Neural cell (in vitro differentiated cells): Measurements from ENCODE around the gene PBX1. TPM values are rescaled to one million over a fixed set of nuclear protein-coding genes. Genes with fewer than 3 reads are reported as not detected.
A peak's percentile ranks its signal among the peaks of the same experiment; 100 is the strongest.
"Not testable (repeated sequence)": the region's sequence is repeated elsewhere in the genome, so short reads cannot be mapped to it uniquely, and the experiment has no call there.

Source experiments
- H2AFZ ChIP-seq: fragments of 200-600, 300-800 bp; sonication (generic), shearing (Covaris generic); 2 replicates; pipeline ENCODE4 v1.6.0; 2014; ENCODE audit warnings: low read depth, mild to moderate bottlenecking, antibody characterized with exemption, low read length, moderate library complexity
- H3F3A ChIP-seq: fragments of 200-600 bp; shearing (Covaris generic); 2 replicates; pipeline ENCODE4 v1.6.1; 2016; ENCODE audit warnings: mild to moderate bottlenecking, moderate library complexity, mixed read lengths, antibody characterized with exemption, low read length; ENCODE audit not compliant: insufficient read depth, poor library complexity, severe bottlenecking
- H3K27ac ChIP-seq: fragments of 200-600, 300-800 bp; sonication (generic), shearing (Covaris generic); 2 replicates; pipeline ENCODE4 v1.5.1; 2014; ENCODE audit warnings: mild to moderate bottlenecking, low read length, moderate library complexity
- H3K27me3 ChIP-seq: fragments of 300-800, 200-600 bp; sonication (generic), shearing (Covaris generic); 2 replicates; pipeline ENCODE4 v1.6.0; 2014; ENCODE audit warnings: mild to moderate bottlenecking, low read depth, low read length, moderate library complexity; ENCODE audit not compliant: insufficient read depth
- H3K36me3 ChIP-seq: fragments of 300-800, 200-600 bp; sonication (generic), shearing (Covaris generic); 2 replicates; pipeline ENCODE4 v1.5.1; 2014; ENCODE audit warnings: mild to moderate bottlenecking, antibody characterized with exemption, low read length, moderate library complexity; ENCODE audit not compliant: insufficient read depth
- H3K4me2 ChIP-seq: fragments of 300-800, 200-600 bp; sonication (generic), shearing (Covaris generic); 2 replicates; pipeline ENCODE4 v1.6.0; 2014; ENCODE audit warnings: mild to moderate bottlenecking, low read length
- H3K4me3 ChIP-seq: fragments of 300-800, 200-600 bp; sonication (generic), shearing (Covaris generic); 2 replicates; pipeline ENCODE4 v1.5.1; 2014; ENCODE audit warnings: mild to moderate bottlenecking, low read length, moderate library complexity
- H3K79me2 ChIP-seq: fragments of 200-600 bp; shearing (Covaris generic); replicated peaks from 2 replicates; pipeline ENCODE4 v1.6.0; 2014; ENCODE audit warnings: mild to moderate bottlenecking, low read length, moderate library complexity; ENCODE audit not compliant: insufficient read depth
- H3K9ac ChIP-seq: fragments of 300-800, 200-600 bp; sonication (generic), shearing (Covaris generic); 2 replicates; pipeline ENCODE4 v1.6.1; 2016; ENCODE audit warnings: mild to moderate bottlenecking, low read length, mixed read lengths
- H3K9me2 ChIP-seq: fragments of 200-600 bp; shearing (Covaris generic); 2 replicates; pipeline ENCODE4 v1.6.1; 2016; ENCODE audit warnings: mild to moderate bottlenecking, low read length, mixed read lengths; ENCODE audit not compliant: insufficient read depth
- H3K9me3 ChIP-seq: fragments of 200-600, 300-800 bp; sonication (generic), shearing (Covaris generic); 2 replicates; pipeline ENCODE4 v1.6.1; 2016; ENCODE audit warnings: mild to moderate bottlenecking, mixed run types, low read length, moderate library complexity, mixed read lengths
- H4K20me1 ChIP-seq: fragments of 200-600 bp; shearing (Covaris generic); 2 replicates; pipeline ENCODE4 v1.6.1; 2016; ENCODE audit warnings: mild to moderate bottlenecking, mixed run types; ENCODE audit not compliant: insufficient read depth
- EP300 ChIP-seq: fragments of 450-650 bp; conservative IDR thresholded peaks from 2 replicates; pipeline ENCODE4 v1.6.1; 2014; ENCODE audit warnings: antibody characterized with exemption, mild to moderate bottlenecking, moderate library complexity; ENCODE audit not compliant: poor library complexity, severe bottlenecking
- EZH2 ChIP-seq: fragments of 200-600, 300-800 bp; shearing (Covaris generic), sonication (generic); IDR thresholded peaks from 2 replicates; pipeline ENCODE4 v1.6.1; 2014; ENCODE audit warnings: antibody characterized with exemption, low read length, borderline replicate concordance, mild to moderate bottlenecking; ENCODE audit not compliant: insufficient read depth, poor library complexity, severe bottlenecking
- MXI1 ChIP-seq: fragments of 450-650 bp; conservative IDR thresholded peaks from 2 replicates; pipeline ENCODE4 v1.6.1; 2014; ENCODE audit warnings: antibody characterized with exemption, mild to moderate bottlenecking; ENCODE audit not compliant: poor library complexity, severe bottlenecking
- POLR2AphosphoS5 ChIP-seq: IDR thresholded peaks from 2 replicates; pipeline ENCODE4 v1.6.1; 2012
- RAD21 ChIP-seq: fragments of 450-650 bp; conservative IDR thresholded peaks from 2 replicates; pipeline ENCODE4 v1.6.1; 2014; ENCODE audit warnings: antibody characterized with exemption, mild to moderate bottlenecking, moderate library complexity
- SMC3 ChIP-seq: fragments of 450-650 bp; conservative IDR thresholded peaks from 2 replicates; pipeline ENCODE4 v1.6.1; 2014; ENCODE audit warnings: antibody characterized with exemption, mild to moderate bottlenecking, moderate library complexity; ENCODE audit not compliant: poor library complexity
- TAF1 ChIP-seq: IDR thresholded peaks from 2 replicates; pipeline ENCODE4 v1.6.1; 2012; ENCODE audit warnings: low read depth
- polyA plus RNA-seq: library from polyadenylated mRNA; depleted of rRNA; stranded (reverse); fragments of >200 nt; gene quantifications from 2 replicates; pipeline ENCODE4 v1.2.3, GENCODE V29; 2014
- TF ChIP-seq, protein P1 (sequence below): IDR thresholded peaks from 2 replicates; pipeline ENCODE4 v1.6.1; 2012; ENCODE audit warnings: borderline replicate concordance
- TF ChIP-seq, protein P2 (sequence below): fragments of 450-650 bp; IDR thresholded peaks from 2 replicates; pipeline ENCODE4 v1.5.1; 2014; ENCODE audit warnings: antibody characterized with exemption, mild to moderate bottlenecking, moderate library complexity; ENCODE audit not compliant: poor library complexity, severe bottlenecking

PBX1 gene
- polyA plus RNA-seq, 1 donor from 2014 or later = 42.4 TPM

DNA sequence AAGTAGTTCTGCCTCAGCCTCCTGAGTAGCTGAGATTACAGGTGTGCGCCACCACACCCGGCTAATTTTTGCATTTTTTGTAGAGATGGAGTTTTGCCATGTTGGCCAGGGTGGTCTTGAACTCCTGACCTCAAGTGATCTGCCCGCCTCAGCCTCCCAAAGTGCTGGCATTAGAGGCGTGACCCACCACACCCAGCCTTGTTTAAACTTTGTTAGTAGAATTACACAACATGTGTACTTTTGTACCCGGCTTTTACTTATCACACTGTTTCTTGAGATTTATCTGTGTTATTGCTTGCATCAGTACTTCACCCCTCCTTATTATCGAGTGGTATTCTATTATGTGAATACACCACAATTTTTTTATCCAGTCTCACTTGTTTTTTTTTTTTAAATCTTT, 94.0 kb downstream of the PBX1 start:
- not testable (repeated sequence) for H3K27me3 ChIP-seq, H3K4me2 ChIP-seq, H4K20me1 ChIP-seq, H3K9ac ChIP-seq, H3K36me3 ChIP-seq, H3K9me3 ChIP-seq, H2AFZ ChIP-seq, H3F3A ChIP-seq, H3K27ac ChIP-seq, H3K4me3 ChIP-seq, H3K9me2 ChIP-seq
- peaks cover 72% of the 10 kb centered on the region for H3K79me2 ChIP-seq

- Histone ChIP-seq H3K9me3 (no peaks in the 10 kb centered on the region), H3K79me2 (peaks cover 72% of the 10 kb centered on the region), H3K36me3 (no peaks in the 10 kb centered on the region), H3K4me2 (no peak overlapping the region), H3K9ac (no peak overlapping the region), H3K27ac (peak overlapping the region; percentile 11), H3K9me2 (no peaks in the 10 kb centered on the region), H3K27me3 (no peaks in the 10 kb centered on the region), H3K4me3 (no peak overlapping the region), H3F3A (peaks cover 9% of the 10 kb centered on the region), H4K20me1 (no peaks in the 10 kb centered on the region), H2AFZ (no peak overlapping the region)
- TF ChIP-seq EP300 = no peak
- TF ChIP-seq TAF1 = no peak
- TF ChIP-seq, protein P1, sequence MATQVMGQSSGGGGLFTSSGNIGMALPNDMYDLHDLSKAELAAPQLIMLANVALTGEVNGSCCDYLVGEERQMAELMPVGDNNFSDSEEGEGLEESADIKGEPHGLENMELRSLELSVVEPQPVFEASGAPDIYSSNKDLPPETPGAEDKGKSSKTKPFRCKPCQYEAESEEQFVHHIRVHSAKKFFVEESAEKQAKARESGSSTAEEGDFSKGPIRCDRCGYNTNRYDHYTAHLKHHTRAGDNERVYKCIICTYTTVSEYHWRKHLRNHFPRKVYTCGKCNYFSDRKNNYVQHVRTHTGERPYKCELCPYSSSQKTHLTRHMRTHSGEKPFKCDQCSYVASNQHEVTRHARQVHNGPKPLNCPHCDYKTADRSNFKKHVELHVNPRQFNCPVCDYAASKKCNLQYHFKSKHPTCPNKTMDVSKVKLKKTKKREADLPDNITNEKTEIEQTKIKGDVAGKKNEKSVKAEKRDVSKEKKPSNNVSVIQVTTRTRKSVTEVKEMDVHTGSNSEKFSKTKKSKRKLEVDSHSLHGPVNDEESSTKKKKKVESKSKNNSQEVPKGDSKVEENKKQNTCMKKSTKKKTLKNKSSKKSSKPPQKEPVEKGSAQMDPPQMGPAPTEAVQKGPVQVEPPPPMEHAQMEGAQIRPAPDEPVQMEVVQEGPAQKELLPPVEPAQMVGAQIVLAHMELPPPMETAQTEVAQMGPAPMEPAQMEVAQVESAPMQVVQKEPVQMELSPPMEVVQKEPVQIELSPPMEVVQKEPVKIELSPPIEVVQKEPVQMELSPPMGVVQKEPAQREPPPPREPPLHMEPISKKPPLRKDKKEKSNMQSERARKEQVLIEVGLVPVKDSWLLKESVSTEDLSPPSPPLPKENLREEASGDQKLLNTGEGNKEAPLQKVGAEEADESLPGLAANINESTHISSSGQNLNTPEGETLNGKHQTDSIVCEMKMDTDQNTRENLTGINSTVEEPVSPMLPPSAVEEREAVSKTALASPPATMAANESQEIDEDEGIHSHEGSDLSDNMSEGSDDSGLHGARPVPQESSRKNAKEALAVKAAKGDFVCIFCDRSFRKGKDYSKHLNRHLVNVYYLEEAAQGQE = no peak
- TF ChIP-seq MXI1 = no peak
- TF ChIP-seq RAD21 = no peak
Observed at GRCh38 chr1:164653705-164654104, 94.7 kb downstream of the PBX1 start.

DNA sequence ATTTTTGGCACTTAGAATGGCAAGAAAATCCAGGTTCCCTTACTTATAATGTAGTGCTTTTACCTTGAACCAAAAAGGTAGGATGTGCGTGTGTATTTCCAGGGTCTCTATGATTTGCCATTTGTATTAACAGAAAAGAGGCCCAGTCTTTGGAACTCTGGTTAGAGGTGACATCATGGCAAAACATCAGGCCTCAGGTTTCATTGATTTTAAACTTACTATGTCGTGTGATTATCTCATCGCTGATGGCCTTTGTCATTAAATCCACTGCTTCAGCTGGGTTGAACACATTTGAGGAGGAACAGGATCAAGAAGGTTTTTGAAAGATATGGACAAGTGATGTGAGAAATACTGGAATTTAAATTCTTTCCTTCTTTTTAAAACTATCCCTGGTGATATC, 95.2 kb downstream of the PBX1 start:
- Histone ChIP-seq H3K79me2 (peaks cover 72% of the 10 kb centered on the region), H3K27ac (peak overlapping the region; percentile 25), H3K9ac (no peak overlapping the region), H3K9me3 (no peaks in the 10 kb centered on the region), H2AFZ (no peak overlapping the region), H3K4me2 (no peak overlapping the region), H3K4me3 (no peak overlapping the region), H3K36me3 (no peaks in the 10 kb centered on the region), H3K27me3 (no peaks in the 10 kb centered on the region), H4K20me1 (no peaks in the 10 kb centered on the region), H3K9me2 (no peaks in the 10 kb centered on the region), H3F3A (peaks cover 9% of the 10 kb centered on the region)
- TF ChIP-seq, protein P2, sequence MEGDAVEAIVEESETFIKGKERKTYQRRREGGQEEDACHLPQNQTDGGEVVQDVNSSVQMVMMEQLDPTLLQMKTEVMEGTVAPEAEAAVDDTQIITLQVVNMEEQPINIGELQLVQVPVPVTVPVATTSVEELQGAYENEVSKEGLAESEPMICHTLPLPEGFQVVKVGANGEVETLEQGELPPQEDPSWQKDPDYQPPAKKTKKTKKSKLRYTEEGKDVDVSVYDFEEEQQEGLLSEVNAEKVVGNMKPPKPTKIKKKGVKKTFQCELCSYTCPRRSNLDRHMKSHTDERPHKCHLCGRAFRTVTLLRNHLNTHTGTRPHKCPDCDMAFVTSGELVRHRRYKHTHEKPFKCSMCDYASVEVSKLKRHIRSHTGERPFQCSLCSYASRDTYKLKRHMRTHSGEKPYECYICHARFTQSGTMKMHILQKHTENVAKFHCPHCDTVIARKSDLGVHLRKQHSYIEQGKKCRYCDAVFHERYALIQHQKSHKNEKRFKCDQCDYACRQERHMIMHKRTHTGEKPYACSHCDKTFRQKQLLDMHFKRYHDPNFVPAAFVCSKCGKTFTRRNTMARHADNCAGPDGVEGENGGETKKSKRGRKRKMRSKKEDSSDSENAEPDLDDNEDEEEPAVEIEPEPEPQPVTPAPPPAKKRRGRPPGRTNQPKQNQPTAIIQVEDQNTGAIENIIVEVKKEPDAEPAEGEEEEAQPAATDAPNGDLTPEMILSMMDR = no peak
- TF ChIP-seq, protein P1 = no peak
- TF ChIP-seq POLR2AphosphoS5 (no peak), EP300 (no peak), MXI1 (no peak), RAD21 (no peak), EZH2 (no peak), TAF1 (no peak), SMC3 (no peak)
